ENCODE results near the gene ZFP3.
"Not testable (repeated sequence)": the region's sequence is repeated elsewhere in the genome, so short reads cannot be mapped to it uniquely, and the experiment has no call there.

ZFP3 gene

DNA sequence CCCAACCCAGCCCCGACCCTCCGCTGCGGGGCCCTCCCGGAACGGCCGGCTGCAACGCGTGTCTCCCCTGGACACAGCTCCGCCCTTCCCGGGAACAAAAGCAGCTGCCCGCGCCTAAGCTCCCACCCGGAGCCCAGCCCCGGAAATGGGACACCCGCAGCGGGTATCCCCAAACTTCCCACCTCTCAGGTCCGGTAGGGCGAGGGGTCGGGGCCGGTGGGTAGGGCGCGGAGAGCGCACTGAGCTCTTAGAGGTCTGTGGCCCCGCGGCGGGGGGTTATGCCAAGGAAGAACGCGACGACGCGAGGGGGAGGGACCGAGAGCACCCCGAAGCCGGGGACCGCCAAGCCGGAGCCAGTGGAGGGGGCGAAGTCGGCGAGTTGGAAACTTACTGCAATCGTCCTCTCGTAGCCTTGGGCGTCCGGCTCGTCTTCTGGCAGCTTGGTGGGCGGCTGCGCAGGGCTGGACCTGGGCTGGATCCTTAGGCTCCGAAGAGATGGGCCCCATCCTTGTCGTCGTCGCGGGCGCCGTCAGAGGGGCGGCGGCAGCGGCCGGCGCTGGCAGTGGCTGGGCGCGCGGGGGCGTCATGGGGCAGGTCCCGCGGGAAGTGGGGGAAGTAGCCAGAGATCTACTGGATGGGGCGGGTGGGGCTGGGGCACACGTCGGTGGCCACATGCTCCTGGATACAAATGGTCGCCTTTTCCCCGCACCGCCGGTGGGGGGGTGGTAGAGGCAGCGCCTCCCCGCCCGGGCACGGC is 44.5 kb downstream of the ZFP3 start:
- DNase-seq (ENCODE audit: extremely low spot score, insufficient read length, low read depth), result no peak
- no peak for FAIRE-seq

DNA sequence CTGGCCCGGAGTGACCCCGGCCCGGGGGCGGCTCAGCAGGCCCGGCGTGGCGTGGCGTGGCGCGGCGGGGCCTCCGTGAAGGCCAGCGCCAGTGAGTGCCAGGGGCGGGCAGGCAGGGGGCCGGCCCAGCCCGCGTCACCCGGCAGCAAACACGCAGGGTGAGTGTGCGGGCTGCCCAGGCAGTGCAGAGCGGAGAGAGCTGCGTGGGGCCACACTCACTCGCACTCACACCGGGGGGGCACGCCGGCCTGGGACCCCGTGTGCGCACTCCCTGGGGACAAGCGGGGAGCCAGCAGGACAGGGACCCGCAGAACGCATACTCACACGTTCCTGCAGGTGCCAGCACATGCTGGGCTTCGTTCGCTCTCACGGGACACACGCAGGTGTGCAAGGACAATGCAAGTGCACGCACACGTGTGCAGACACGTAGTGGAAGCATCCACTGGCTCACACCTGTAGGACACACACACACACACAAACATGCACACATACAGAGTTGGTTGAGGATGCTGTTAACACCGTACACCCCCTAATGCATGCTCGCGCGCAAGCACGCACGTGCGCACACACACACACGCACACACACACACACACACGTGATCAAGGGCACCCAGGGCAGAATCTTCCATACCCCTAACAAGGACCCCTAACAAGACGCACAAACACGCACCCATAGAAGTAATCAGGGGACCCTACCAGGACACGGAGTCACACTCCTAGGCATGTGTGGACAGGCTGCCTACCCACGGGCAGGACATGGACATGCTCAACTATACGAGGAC is 45.3 kb downstream of the ZFP3 start:
- no peak for DNase-seq (ENCODE audit: extremely low spot score, insufficient read length, low read depth)
- no peak for FAIRE-seq

DNA sequence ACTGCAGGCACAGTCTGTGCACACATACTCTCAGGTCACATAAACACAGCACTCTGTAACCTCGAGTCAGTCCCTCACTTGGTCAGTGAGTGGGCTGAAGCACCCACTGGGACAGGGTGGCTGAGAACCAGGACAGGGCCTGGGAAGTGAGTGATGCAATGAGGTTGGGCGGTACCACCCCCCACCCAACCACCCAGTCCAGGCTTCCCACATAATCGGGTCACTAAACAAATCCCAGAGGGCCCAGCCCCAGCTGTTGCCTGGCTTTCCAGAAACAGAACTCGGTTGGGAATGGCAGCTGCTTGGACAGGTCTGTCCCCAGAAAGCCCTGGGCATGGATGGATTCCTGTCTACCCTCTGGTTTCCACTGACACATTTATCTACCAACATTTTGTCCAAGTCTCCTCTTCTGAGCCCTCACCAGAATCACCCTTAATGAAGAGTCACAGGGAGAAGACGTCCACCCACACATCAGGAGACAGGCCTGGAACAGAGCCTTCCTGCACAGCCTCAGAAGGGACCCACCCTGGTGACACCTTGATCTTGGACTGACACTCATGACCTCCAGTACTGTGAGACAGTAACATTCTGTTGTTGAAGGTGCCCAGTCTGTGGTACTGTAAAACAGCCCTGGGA is 46.0 kb downstream of the ZFP3 start:
- DNase-seq (ENCODE audit: extremely low spot score, insufficient read length, low read depth); FAIRE-seq: not testable (repeated sequence)

- FAIRE-seq; DNase-seq (ENCODE audit: extremely low spot score, insufficient read length, low read depth): not testable (repeated sequence)
Measured at GRCh38 chr17:5124896-5125295, 46.6 kb downstream of the ZFP3 start.

DNA sequence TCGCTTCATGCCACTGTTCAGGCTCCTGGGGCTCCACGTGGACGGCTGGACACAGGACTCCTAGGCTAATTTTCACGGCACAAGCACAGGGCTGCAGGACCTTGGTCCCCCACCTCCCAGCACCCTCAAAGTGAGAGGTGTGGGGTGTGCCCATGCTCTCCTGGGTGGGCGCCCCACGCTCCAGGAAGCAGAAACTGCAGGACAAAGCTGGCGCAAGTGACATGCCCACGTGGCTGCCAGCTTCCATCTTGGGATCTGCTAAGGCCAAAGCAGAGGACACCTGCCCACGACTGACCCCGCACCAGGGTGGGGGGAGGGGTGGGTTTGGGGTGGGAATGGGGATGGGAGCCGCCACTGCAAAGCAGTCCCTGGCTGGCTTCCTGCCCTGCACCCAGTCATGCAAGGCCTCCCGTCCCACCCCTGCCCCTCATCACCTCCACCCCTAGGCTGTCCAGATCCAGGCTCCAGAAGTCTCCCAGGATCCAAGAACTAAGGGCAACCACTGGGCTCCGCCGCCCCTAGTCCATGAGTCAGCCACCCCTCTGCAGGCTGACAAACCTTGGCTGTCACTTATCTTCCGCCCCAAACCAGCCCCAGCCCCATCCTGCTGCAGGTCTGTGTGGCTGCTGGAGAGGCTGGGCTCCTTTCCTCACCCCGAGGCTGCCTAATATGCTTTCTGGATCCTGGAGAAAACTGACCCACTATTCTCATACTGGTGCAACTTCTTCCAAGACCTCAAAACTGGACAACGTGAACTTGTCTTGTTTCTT is 48.6 kb downstream of the ZFP3 start:
- no peak for FAIRE-seq
- DNase-seq (ENCODE audit: extremely low spot score, insufficient read length, low read depth), result no peak

- DNase-seq (ENCODE audit: extremely low spot score, insufficient read length, low read depth) (no peak), FAIRE-seq (no peak)
Measured at GRCh38 chr17:5127910-5128309, 49.6 kb downstream of the ZFP3 start.

- not testable (repeated sequence) for FAIRE-seq; DNase-seq (ENCODE audit: extremely low spot score, insufficient read length, low read depth)
Measured at GRCh38 chr17:5128387-5128786, 50.1 kb downstream of the ZFP3 start.

DNA sequence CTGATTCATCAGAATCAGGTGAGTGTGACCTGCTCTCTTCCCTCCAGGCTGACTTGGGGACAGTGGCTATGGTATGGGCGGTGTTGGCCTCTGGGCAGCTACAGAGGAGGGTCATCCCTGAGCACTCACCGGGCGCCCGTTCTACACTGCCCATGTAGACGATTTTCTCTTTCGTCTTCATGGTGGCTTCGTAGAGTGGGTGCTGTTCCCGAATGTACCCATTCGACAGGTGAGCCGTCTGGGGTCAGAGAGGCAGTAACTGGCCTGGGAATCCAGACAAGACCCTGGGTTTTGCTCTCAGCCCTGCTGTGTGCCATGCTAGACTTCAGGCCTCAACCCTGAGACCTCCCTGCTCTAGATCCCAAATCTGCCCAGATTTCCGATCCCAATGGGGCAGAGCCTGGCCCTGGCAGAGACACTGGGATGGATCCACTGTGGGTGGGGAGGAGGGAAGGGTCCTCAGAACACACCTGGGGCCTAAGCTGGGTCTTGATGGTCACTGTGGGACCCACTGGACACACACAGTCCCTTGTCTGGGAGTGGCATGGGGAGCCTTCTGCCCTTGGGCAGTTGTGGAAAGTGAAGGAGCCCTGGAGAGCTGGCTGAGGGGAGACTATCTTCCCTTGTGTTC is 50.8 kb downstream of the ZFP3 start:
- DNase-seq (ENCODE audit: extremely low spot score, insufficient read length, low read depth) (no peak), FAIRE-seq (no peak)

- FAIRE-seq; DNase-seq (ENCODE audit: extremely low spot score, insufficient read length, low read depth): not testable (repeated sequence)
Measured at GRCh38 chr17:5129770-5130169, 51.5 kb downstream of the ZFP3 start.

- DNase-seq (ENCODE audit: extremely low spot score, insufficient read length, low read depth); FAIRE-seq: not testable (repeated sequence)
Measured at GRCh38 chr17:5130261-5130660, 52.0 kb downstream of the ZFP3 start.

GRCh38 chr17:5130687-5131086 is 52.4 kb downstream of the ZFP3 start:
- not testable (repeated sequence) for FAIRE-seq; DNase-seq (ENCODE audit: extremely low spot score, insufficient read length, low read depth)

DNA sequence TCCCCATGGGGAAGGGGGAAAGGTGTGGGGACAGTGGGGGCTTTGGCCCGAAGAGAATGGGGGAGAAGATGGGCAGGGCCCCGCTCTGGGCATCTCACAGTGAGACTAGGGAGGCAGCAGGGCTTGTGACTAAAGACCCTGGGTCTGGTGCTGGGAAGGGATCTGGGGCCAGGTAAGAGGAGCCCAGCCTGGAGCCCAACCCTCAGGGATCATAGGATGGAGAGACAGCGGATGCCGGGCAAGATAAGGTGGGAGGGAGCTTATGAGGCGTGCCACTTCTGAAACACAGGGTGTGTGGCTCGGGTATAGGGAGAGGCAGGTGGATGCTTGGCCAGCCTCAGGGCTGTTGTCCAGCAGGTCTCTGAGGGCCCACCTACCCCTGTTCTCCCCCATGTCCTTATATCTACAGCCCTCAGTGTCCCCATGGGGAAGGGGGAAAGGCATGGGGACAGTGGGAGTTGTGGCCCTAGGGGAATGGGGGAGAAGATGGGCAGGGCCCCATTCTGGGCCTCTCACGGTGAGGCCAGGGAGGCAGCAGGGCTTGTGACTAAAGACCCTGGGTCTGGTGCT is 53.0 kb downstream of the ZFP3 start:
- DNase-seq (ENCODE audit: extremely low spot score, insufficient read length, low read depth) (no peak), FAIRE-seq (no peak)

DNA sequence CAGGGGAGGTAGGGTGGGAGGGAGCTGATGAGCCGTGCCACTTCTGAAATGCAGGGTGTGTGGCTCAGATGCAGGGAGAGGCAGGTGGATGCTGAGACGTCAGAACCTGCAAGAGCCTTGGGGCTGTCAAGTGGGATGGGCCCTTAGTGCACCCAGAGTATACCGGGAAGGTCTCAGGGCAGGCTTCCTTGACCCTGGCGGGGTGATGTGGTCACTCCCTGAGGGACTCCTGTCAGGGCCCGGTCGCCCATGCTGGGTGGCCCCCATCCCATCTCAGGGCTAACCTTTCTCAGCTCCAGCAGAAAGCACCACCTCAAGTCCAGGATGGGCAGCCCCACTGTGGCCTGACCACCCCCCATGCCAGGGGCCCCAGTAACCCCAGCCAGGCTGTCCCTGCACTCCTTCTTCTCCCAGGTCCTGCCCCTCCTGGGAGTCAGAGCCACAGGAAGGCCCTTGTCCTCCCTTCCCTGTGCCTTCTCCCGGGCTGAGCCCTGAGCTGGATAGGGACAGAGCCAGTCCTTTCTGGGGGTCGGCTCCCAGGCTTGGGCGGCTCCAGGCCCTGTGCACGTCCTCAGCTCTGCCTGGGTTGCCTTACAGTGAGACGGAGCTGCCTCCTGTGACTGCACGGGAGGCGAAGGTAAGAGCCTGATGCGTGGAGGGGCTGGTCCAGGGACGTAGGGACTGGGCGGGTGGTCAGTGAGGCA is 53.7 kb downstream of the ZFP3 start:
- FAIRE-seq; DNase-seq (ENCODE audit: extremely low spot score, insufficient read length, low read depth): not testable (repeated sequence)

DNA sequence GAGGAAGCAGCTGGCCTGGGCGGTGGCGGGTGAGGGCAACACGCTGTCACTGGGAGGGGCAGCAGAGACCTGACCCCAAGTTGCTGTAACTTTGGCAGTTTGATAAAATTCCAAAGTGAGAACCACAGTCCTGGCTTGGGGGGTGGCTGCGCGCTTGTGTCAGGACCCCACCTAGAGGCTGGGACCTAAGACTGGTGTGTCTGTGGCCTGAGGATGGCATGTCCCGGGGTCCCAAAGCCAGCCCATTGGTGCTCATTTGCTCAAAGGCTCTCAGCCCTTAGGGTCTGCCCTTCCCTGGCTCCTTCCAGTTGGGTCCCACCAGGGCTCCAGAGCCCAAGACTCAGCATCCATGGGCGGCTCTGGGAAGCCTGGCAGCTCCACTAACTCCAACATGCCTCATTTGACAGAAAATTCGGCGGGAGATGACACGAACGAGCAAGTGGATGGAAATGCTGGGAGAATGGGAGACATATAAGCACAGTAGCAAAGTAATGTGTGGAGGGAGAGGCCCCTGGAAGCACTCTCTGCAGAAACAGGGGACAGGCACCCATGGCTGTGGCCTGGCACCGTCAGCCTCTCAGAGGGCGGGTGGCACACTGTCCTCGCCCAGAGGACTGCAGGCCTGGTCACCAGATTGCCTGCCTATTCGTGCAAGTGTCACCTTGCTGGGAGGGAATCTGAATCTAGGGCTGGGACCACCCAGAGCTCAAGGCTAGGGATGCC is 54.4 kb downstream of the ZFP3 start:
- FAIRE-seq; DNase-seq (ENCODE audit: extremely low spot score, insufficient read length, low read depth): not testable (repeated sequence)

DNA sequence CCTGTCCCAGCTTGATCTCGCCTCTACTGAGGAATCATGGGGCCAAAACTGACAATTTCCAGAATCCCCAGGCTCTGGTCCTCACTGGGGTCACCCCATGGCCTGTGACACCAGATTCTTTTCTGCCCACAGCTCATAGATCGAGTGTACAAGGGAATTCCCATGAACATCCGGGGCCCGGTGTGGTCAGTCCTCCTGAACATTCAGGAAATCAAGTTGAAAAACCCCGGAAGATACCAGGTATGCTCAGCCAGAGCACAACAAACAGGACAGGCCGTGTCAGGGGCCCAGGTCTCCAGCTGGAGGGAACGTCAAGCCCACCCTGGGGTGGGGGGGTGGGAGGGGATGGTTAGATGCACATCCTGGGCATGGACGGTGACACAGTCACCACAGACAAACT is 55.0 kb downstream of the ZFP3 start:
- no peak for FAIRE-seq

GRCh38 chr17:5133961-5134360 is 55.7 kb downstream of the ZFP3 start:
- FAIRE-seq; DNase-seq (ENCODE audit: extremely low spot score, insufficient read length, low read depth): not testable (repeated sequence)

More for the DNA sequence above, 55.0 kb downstream of the ZFP3 start:
- no peak for DNase-seq (ENCODE audit: extremely low spot score, insufficient read length, low read depth)

DNA sequence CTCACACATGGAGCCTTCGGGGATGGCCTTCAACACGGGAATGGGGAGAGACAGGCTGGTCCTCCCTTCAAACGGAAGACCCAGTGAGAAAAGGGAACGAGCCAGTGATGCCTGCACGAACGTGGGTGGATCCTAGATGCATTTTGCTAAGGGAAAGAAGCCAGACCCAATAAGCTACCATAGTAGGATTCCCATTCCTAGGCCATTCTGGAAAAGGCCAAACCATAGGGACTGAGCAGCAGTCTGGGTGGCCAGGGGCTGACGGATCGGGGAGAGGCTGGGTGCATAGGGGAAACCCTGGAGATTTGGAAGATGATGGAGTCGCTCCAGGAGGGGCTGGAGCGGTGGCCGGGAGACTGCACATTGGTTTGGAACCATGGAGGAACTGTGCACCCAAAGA is 56.3 kb downstream of the ZFP3 start:
- FAIRE-seq; DNase-seq (ENCODE audit: extremely low spot score, insufficient read length, low read depth): not testable (repeated sequence)
